Small intestine (tissue), 7 donors: ENCODE measurements around the gene SELENOM. TPM values are rescaled to one million over a fixed set of nuclear protein-coding genes. Genes with fewer than 3 reads are reported as not detected.

ENCODE experiments used
- DNase-seq, 2 donors: peaks; one replicate each; pipeline versions ENCODE4 v3.0.0 to v3.0.0-alpha.2; 2013
- FAIRE-seq: peaks from 2 replicates; lab custom pipeline; 2012; peaks lifted over from hg19 to GRCh38; lab: Jason Lieb, UNC
- H3K27ac ChIP-seq, 3 donors: one replicate each; pipeline ENCODE4 v1.5.1; 2013; ENCODE audit warnings: low read length in 2 of 3, mild to moderate bottlenecking in 2 of 3, control low read depth in 1 of 3, inconsistent platforms in 1 of 3, low read depth in 1 of 3, moderate library complexity in 1 of 3
- H3K27me3 ChIP-seq, 3 donors: one replicate each; pipeline ENCODE4 v1.6.1; 2013; ENCODE audit warnings: low read length in 3 of 3, inconsistent platforms in 1 of 3; ENCODE audit not compliant: control insufficient read depth in 3 of 3, insufficient read depth in 3 of 3
- H3K36me3 ChIP-seq, 3 donors: one replicate each; pipeline ENCODE4 v1.6.1; 2013; ENCODE audit warnings: low read length in 3 of 3, inconsistent platforms in 1 of 3, low read depth in 1 of 3, mild to moderate bottlenecking in 1 of 3, moderate library complexity in 1 of 3; ENCODE audit not compliant: control insufficient read depth in 3 of 3, insufficient read depth in 2 of 3
- H3K4me1 ChIP-seq, 3 donors: one replicate each; pipeline ENCODE4 v1.6.1; 2013; ENCODE audit warnings: low read length in 2 of 3, inconsistent platforms in 1 of 3, low read depth in 1 of 3, mild to moderate bottlenecking in 1 of 3, moderate library complexity in 1 of 3; ENCODE audit not compliant: control insufficient read depth in 3 of 3, insufficient read depth in 2 of 3
- H3K4me3 ChIP-seq, 3 donors: one replicate each; pipeline ENCODE4 v1.5.1; 2013; ENCODE audit warnings: low read length in 3 of 3, control low read depth in 1 of 3, inconsistent platforms in 1 of 3, low read depth in 1 of 3, mild to moderate bottlenecking in 1 of 3, moderate library complexity in 1 of 3
- H3K9me3 ChIP-seq, 2 donors: one replicate each; pipeline ENCODE4 v1.6.1; 2013; ENCODE audit warnings: low read depth in 1 of 2, low read length in 1 of 2; ENCODE audit not compliant: control insufficient read depth in 2 of 2, insufficient read depth in 1 of 2
- WGBS, 3 donors: extraction: QIAGEN DNeasy Blood & Tissue Kit; methylation state at CpG; one replicate each; pipeline ENCODE4 v1.1.7; 2013; 5-methylcytosine and 5-hydroxymethylcytosine counted together
- polyA plus RNA-seq, 4 donors: library from polyadenylated mRNA; stranded (reverse) in 3 of 4; unstranded in 1 of 4; fragments of 200-250 nt in 3 of 4; fragments of 120-200 nt in 1 of 4; gene quantifications; one replicate each; pipeline versions ENCODE4 v1.2.1 to v1.2.3, GENCODE V29; 2013
- donor health status: healthy with polysubstance abuse.
- donor health status: control.
- donor health status: control.
- donor health status: Bipolar disorder and iron deficiency.
- donor health status: healthy.

Gene SELENOM
- polyA plus RNA-seq, 4 donors, result 14.8 to 163 (median 69.2) TPM

DNA sequence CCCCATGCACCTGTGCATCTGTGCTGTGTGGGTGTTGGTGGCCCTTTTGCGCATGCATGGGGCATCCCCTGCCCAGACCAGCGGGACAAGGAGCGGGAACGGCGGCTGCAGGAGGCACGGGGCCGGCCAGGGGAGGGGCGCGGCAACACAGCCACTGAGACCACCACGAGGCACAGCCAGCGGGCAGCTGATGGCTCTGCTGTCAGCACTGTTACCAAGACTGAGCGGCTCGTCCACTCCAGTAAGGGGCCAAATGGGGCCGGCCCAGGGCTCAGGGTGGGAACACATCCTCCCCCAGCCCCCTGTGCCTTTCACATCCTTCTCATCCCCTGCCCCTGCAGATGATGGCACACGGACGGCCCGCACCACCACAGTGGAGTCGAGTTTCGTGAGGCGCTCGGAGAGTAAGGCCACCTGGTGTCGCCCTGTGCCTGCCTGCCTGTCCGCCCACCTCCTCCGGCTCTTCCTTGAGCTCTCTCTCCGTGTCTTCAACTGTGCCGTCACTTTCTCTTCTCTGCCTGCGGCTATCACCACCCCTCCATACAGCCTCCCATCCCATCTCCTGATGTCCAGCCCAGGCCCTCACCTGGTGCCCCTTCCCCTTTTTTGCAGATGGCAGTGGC lies 10.6 kb downstream of the SELENOM start:
- H3K27ac ChIP-seq, result no peak overlapping the region
- peaks cover 2 to 96% (median 27%) of the 10 kb centered on the region in 3 donors for H3K36me3 ChIP-seq
- H3K9me3 ChIP-seq, result no peaks in the 10 kb centered on the region
- peaks cover 0 to 10% (median 0%) of the 10 kb centered on the region in 3 donors for H3K4me1 ChIP-seq
- FAIRE-seq, result no peak
- DNase-seq, result no peak
- no peaks in the 10 kb centered on the region for H3K27me3 ChIP-seq
- WGBS, 3 donors, result 89 to 92% (median 92%) methylated on average over 25 to 27 of the region's 27 CpGs
- no peak overlapping the region for H3K4me3 ChIP-seq

DNA sequence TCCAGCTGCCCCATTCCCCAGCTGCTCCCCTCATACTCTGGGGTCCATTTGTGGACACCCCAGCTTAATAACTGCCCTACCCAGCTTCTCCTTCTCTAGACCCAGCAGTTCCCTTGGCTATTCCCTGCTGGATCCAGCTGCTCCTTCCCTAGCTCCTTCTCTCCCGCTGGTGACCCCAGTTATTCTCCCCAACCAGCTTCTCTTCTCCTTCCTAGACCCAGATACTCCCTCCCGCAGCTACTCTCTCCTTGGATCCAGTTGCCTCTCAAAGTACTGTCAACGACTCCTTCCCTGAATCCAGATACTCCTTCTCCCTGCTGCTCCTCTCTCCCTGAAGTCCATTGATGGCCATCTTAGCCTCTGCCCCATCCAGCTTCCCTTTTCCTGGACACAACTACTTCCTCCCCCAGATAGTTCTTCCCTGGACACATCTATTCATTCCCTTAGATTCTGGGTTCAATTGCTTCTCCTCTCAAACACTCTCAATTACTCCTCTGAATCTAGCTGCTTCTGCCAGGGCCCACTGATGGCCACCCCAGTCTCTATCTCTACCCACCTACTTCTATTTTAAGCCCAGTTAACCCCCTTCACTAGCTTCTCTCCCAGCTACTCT lies 11.6 kb downstream of the SELENOM start:
- no peak overlapping the region for H3K27ac ChIP-seq

DNA sequence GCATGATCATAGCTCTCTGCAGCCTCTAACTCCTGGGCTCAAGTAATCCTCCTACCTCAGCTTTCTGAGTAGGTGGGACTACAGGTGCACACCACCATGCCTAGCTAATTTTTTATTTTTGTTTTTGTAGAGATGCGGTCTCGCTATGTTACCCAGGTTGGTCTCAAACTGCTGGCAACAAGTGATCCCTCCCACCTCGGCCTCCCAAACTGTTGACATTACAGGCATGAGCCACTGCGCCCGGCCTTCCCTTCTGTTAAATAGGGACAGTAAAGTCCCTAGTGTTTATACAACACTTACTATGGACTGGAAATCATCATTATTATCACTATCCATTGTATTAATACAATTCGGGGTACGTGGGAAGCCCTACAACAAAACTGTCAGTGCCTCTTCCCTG lies 12.6 kb downstream of the SELENOM start:
- 89 to 93% (median 90%) methylated on average over 7 of the region's 7 CpGs for WGBS, 3 donors
- H3K4me1 ChIP-seq, result peaks cover 0 to 9% (median 0%) of the 10 kb centered on the region in 3 donors
- peaks cover 0 to 97% (median 20%) of the 10 kb centered on the region in 3 donors for H3K36me3 ChIP-seq
- no peak overlapping the region for H3K27ac ChIP-seq
- no peaks in the 10 kb centered on the region for H3K9me3 ChIP-seq
- no peak overlapping the region for H3K4me3 ChIP-seq
- no peak for FAIRE-seq
- no peaks in the 10 kb centered on the region for H3K27me3 ChIP-seq
- no peak for DNase-seq

More for the DNA sequence above, 11.6 kb downstream of the SELENOM start:
- no peak for FAIRE-seq
- no peaks in the 10 kb centered on the region for H3K27me3 ChIP-seq
- H3K9me3 ChIP-seq, result no peaks in the 10 kb centered on the region
- H3K36me3 ChIP-seq, result peaks cover 2 to 96% (median 27%) of the 10 kb centered on the region in 3 donors
- no peak overlapping the region for H3K4me3 ChIP-seq
- peaks cover 0 to 9% (median 0%) of the 10 kb centered on the region in 3 donors for H3K4me1 ChIP-seq
- DNase-seq, result no peak
- WGBS, 3 donors, result 81 to 85% (median 83%) methylated on average over 3 of the region's 3 CpGs

DNA sequence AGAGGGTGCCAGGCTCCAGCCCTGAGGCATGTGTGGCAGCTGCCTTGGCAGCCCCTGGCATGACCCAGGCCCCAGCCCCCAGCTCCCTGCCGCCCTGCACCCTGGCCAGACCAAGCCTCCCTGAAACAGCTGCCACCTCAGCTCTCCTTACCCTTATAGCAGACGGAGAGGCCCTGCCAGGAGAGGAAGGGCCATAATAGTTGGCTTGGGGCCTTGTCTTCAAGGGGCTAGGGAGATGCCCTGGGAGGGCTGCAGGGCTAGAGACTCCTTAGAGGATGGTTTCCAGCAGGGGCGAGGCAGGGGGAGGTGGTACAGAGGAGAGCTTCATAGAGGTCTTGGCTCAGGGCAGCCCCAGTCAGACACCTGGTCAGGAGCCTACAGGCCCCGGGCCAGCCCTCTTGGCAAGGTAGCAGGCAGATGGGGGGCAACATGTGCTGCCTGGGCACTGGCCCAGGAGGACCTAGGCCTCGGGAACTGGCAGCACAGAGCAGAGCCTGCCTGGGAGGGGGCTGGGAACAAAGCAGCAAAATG lies 13.3 kb downstream of the SELENOM start:
- Histone ChIP-seq H3K27me3 (no peaks in the 10 kb centered on the region), H3K9me3 (no peaks in the 10 kb centered on the region), H3K36me3 (peaks cover 0 to 97% (median 15%) of the 10 kb centered on the region in 3 donors), H3K27ac (peak overlapping the region in 1 of 3 donors; percentile 12), H3K4me1 (peaks cover 0 to 9% (median 0%) of the 10 kb centered on the region in 3 donors), H3K4me3 (no peak overlapping the region)
- DNase-seq, result no peak
- WGBS, 3 donors, result 64 to 74% (median 71%) methylated on average over 5 of the region's 5 CpGs
- no peak for FAIRE-seq

DNA sequence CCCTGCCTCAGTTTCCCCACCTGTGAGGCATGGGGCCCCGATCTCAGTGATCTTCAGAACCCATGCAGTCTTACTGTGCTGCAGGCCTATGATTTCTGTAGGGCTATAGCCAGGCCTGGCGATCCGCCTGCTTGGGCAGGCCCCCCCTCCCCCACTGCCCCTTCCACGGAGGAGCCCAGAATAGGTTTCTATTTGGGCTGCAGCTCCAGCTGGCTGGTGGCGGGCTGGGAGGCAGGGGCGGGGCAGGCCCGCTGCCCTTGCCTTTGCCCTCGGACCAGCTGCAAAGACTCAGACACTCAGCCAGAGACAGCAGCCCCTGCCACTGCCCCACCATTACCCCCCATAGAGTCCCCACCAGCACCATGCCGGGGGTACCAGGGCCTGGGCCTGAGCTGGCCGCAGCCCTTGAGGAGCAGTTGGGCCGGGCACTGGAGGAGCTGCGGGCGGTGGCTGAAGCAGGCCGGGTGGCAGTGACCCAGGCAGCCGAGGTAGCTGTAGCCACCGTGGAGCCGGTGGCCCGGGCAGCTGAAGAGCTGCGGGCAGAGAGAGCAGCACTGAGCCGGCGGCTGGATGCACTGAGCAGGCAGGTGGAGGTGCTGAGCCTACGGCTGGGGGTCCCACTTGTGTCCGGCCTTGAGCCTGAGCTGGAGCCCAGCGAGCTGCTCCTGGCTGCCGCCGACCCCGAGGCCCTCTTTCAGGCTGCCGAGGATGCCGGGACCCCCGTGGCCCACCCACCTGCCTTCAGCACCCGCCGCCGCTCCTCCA lies 14.1 kb downstream of the SELENOM start:
- no peak overlapping the region for H3K27ac ChIP-seq
- H3K4me3 ChIP-seq, result no peak overlapping the region
- DNase-seq (no peak), FAIRE-seq (no peak)
- H3K4me1 ChIP-seq, result peaks cover 0 to 5% (median 0%) of the 10 kb centered on the region in 3 donors
- 86 to 89% (median 89%) methylated on average over 27 to 33 of the region's 33 CpGs for WGBS, 3 donors
- peaks cover 0 to 97% (median 13%) of the 10 kb centered on the region in 3 donors for H3K36me3 ChIP-seq
- no peaks in the 10 kb centered on the region for H3K27me3 ChIP-seq
- no peaks in the 10 kb centered on the region for H3K9me3 ChIP-seq

DNA sequence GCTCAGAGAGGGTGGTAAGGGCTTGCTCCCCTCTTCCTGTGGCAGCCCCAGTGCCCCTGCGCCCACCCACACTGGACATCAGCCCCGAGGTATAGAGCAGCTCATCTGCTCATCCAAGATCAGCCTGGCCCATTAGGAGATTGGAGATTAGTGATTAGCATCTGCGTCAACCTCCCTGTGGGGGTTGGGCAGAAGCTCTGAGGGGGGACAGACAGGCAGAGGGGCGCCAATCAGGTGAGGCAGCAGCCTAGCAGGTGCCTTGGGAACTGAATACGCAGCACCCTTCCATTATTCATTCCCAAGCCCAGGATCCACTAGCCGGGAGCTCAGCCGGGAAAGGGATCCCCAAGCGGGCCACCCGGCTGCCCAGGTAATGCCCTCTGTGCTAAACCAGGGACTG lies 15.2 kb downstream of the SELENOM start:
- no peak for DNase-seq
- H3K4me3 ChIP-seq, result no peak overlapping the region
- 89 to 95% (median 90%) methylated on average over 9 of the region's 9 CpGs for WGBS, 3 donors

DNA sequence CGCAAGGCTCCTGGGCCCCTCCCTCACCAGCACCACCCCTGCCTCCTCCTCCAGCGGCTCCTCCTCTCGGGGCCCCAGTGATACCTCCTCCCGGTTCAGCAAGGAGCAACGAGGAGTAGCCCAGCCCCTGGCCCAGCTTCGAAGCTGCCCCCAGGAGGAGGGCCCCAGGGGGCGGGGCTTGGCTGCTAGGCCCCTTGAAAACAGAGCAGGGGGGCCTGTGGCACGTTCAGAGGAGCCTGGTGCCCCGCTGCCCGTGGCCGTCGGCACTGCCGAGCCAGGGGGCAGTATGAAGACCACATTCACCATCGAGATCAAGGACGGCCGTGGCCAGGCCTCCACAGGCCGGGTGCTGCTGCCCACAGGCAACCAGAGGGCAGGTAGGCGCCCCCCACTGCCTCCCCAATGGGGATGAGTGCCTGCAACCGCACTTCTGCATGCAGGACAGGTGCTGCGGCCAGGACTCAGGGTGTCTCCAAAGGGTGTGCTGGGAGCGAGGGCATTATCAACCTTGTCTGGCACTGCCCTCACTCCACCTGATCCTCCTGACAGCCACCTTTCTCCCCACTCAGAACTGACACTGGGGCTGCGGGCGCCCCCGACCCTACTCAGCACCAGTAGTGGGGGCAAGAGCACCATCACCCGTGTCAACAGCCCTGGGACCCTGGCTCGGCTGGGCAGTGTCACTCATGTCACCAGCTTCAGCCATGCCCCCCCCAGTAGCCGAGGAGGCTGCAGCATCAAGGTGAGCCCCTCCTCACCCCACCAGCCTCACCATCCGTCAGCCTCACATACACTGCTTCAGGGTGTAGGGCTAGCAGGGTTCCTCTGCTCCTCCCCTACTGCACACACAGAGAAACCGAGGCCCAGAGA lies 16.0 kb downstream of the SELENOM start:
- FAIRE-seq, result no peak
- no peak for DNase-seq
- 83 to 89% (median 84%) methylated on average over 29 of the region's 29 CpGs for WGBS, 3 donors
- H3K4me1 ChIP-seq, result peaks cover 0 to 10% (median 0%) of the 10 kb centered on the region in 3 donors
- no peaks in the 10 kb centered on the region for H3K9me3 ChIP-seq
- no peak overlapping the region for H3K4me3 ChIP-seq
- H3K27ac ChIP-seq, result peak overlapping the region in 2 of 3 donors; percentile 16 to 37
- H3K27me3 ChIP-seq, result no peaks in the 10 kb centered on the region
- peaks cover 0 to 100% (median 13%) of the 10 kb centered on the region in 3 donors for H3K36me3 ChIP-seq

More for the DNA sequence above, 15.2 kb downstream of the SELENOM start:
- no peak for FAIRE-seq
- no peak overlapping the region for H3K27ac ChIP-seq
- H3K36me3 ChIP-seq, result peaks cover 0 to 100% (median 13%) of the 10 kb centered on the region in 3 donors
- H3K9me3 ChIP-seq, result no peaks in the 10 kb centered on the region
- H3K27me3 ChIP-seq, result no peaks in the 10 kb centered on the region
- peaks cover 0 to 2% (median 0%) of the 10 kb centered on the region in 3 donors for H3K4me1 ChIP-seq
